22Rv1 (cell line): Measurements from ENCODE around the gene NR1I3.

ENCODE experiments used
- H3K27ac ChIP-seq: fragments of 450-650 bp; 2 replicates; pipeline ENCODE4 v1.5.1; 2017
- ZFX ChIP-seq: fragments of 450-650 bp; IDR thresholded peaks from 2 replicates; pipeline ENCODE4 v1.6.1; 2017; ENCODE audit warnings: antibody characterized with exemption, borderline replicate concordance
- TF ChIP-seq, protein P1 (sequence below): fragments of 450-650 bp; IDR thresholded peaks from 2 replicates; pipeline ENCODE4 v1.5.1; 2017; ENCODE audit warnings: mild to moderate bottlenecking

NR1I3 gene

DNA sequence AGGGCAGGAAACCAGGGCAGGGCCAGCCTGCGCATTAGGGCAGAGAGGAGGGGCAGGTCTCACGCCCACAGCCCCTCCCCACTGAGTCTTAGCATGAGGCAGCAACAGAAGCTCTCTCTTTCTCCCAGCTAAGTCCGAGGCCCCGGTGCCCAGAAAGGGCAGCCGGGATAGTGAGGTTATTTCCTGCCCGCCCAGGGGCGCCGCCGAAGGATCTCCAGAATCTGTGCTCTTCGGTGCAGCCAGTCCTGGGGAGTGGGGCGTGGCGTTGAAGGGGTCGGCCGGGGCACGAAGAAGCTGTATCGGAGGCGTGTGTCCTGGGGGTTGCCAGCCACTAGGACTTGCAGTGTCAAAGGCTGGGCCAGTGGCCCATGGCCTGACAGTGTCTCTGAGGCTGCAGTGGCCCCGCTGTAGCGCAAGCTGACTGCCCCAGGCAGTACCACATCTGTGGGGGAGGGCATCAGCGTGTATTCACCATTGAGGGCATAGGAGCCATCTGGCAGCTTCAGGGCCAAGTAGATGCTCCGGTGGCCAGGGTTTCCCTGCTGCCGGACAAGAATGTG is 47.0 kb downstream of the NR1I3 start:
- H3K27ac ChIP-seq: no peak overlapping the region
- TF ChIP-seq, protein P1, sequence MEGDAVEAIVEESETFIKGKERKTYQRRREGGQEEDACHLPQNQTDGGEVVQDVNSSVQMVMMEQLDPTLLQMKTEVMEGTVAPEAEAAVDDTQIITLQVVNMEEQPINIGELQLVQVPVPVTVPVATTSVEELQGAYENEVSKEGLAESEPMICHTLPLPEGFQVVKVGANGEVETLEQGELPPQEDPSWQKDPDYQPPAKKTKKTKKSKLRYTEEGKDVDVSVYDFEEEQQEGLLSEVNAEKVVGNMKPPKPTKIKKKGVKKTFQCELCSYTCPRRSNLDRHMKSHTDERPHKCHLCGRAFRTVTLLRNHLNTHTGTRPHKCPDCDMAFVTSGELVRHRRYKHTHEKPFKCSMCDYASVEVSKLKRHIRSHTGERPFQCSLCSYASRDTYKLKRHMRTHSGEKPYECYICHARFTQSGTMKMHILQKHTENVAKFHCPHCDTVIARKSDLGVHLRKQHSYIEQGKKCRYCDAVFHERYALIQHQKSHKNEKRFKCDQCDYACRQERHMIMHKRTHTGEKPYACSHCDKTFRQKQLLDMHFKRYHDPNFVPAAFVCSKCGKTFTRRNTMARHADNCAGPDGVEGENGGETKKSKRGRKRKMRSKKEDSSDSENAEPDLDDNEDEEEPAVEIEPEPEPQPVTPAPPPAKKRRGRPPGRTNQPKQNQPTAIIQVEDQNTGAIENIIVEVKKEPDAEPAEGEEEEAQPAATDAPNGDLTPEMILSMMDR: no peak
- no peak for TF ChIP-seq ZFX

DNA sequence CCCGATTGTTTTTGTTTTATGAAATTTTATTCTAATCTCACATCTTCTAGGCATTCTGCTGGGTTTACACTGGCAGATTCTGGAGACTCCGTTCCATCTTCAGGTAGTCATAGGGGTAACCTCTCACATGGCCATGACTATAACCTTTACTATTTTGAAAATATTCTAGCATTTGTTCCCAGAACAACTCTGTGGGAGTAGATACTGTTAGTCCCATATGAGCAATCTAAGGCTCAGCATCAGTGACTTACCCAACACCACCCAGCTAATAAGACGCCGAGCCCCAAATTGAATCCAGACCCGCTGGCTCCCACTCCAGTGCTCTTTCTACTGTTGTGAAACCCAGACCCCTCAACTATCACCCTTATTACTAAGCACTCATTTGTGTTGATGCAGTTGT is 49.0 kb downstream of the NR1I3 start:
- no peak overlapping the region for H3K27ac ChIP-seq
- TF ChIP-seq ZFX: no peak
- TF ChIP-seq, protein P1: no peak

DNA sequence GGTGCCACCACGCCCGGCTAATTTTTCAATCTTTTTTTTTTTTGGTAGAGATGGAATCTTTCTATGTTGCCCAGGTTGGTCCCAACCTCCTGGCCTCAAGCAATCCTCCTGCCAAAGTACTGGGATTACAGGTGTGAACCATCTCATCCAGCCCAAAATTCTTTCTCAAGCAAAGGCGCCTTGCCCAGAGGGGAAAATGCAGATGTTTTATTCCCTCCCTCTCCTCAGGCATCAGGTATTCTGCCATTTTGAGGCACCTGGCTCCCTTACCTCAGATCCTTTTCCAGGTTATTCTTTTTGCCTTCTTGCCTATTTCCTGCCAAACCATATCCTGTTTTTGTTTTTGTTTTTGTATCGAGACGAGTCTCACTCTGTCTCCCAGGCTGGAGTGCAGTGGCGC is 49.6 kb downstream of the NR1I3 start:
- TF ChIP-seq, protein P1: no peak
- no peak for TF ChIP-seq ZFX
- no peak overlapping the region for H3K27ac ChIP-seq

DNA sequence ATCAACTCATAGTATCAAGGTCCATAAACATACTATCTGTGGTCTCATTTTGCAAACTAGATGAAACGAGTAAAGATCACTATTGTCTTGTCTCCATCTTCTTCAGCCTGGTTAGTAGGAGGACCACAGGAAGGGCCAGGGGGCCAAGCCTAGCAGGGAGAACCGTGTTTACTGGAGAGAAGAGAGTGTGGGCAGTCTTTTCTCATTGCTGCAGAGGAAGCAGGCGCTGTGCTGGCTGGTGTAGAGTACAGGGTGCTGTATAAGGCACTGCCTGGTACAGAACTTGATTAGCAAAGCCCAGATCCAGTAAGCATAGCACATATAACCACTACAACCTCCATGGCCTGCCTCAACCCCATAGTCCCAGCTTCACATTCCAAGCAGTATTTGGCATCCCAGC is 50.7 kb downstream of the NR1I3 start:
- H3K27ac ChIP-seq: no peak overlapping the region
- TF ChIP-seq, protein P1: no peak
- TF ChIP-seq ZFX: no peak

DNA sequence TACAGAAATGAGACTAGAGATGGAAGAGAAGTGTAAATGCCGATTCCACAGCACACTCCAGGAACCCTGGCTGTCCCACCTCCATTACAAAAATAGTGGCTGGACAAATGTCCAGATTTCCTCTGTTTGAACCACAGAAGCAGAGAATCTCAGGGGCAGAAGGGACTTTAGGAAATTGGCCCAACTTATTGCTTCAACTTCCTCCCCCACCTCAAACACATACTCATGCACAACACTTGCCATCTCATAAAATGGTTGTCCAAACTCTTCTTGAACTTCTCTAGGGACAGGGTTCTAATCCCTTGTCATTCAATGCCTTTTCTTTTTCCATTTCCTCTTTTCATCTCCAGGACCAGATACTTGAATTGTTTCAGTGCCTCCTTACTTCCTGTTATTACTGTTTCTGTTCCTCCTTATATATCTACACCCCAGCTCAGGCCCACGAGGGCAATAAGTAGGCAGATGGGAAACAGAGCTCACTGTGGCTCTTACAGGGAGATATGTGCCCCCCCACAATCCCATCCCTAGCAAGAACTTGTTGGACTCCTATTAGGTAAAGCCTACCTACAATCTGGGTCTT is 52.2 kb downstream of the NR1I3 start:
- no peak for TF ChIP-seq ZFX
- TF ChIP-seq, protein P1: no peak
- H3K27ac ChIP-seq: no peak overlapping the region

DNA sequence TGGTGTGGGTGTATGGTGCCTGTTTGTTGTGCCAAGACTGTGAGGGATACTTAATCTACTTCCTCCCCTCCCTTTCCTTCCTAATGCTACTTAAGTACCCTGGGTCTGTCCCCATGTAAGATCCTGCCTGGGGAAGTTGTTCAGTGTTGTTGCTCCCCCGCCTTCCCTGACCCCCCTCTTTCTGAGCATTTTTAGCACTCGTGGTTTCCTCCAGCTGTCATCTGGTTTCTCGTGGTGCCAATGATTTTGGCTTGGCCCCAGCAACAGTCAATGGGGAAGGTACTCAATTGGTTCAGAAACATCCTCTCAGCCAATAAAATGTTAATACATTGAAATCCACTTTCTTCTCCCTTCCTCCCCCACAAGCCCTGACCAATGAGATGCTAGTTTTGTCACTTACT is 52.7 kb downstream of the NR1I3 start:
- H3K27ac ChIP-seq: no peak overlapping the region
- TF ChIP-seq, protein P1: no peak

DNA sequence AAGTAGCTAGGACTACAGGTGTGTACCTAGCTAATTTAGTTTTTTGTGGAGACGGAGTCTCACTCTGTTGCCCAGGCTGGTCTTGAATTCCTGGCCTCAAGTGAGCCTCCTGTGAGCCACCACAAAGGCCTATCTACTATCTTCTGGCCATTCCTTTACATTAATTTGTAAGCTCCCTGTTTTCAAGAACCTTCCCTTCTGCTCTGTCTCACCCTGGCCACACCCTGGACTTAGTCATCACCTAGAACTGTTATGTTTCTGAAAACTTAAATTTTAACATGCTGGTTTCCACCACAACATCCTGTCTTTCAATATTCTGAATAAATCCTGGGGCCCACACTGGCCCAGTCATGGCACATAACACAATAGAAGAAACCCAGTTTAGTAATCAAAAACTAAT is 55.8 kb downstream of the NR1I3 start:
- no peak overlapping the region for H3K27ac ChIP-seq
- TF ChIP-seq, protein P1: no peak
- no peak for TF ChIP-seq ZFX
